Endothelial cell of umbilical vein (primary cell): ENCODE data around the gene SUGCT. TPM values are rescaled to one million over a fixed set of nuclear protein-coding genes. Genes with fewer than 3 reads are reported as not detected.

ENCODE experiments used
- BruUV-seq: library from RNA; stranded (reverse); fragments of 400-500 nt; replicated peaks from 2 replicates; lab custom pipeline; 2021; lab: Mats Ljungman, UMichigan
- CTCF ChIA-PET: fragments of 300-600, 350-600 bp; sonication (Branson Sonifier 250); formaldehyde crosslinking; loops from one replicate; lab custom pipeline; 2021; ENCODE audit warnings: antibody characterized with exemption, inconsistent platforms; lab: Charles Lee
- POLR2A ChIA-PET: fragments of 300-600, 350-600 bp; sonication (Branson Sonifier 250); formaldehyde crosslinking; loops from one replicate; lab custom pipeline; 2021; ENCODE audit warnings: antibody characterized with exemption, inconsistent platforms; lab: Charles Lee
- DNase-seq: peaks from one replicate; pipeline ENCODE4 v3.0.0-alpha.2; 2011; ENCODE audit warnings: low read depth, low spot score
- FAIRE-seq: peaks from 2 replicates; lab custom pipeline; 2011; peaks lifted over from hg19 to GRCh38; lab: Jason Lieb, UNC
- H2AFZ ChIP-seq: 2 replicates; pipeline ENCODE4 v1.6.0; 2012; ENCODE audit warnings: low read depth, low read length, control low read depth, inconsistent platforms
- H3K27ac ChIP-seq: 2 replicates; pipeline ENCODE4 v1.5.1; 2011; ENCODE audit warnings: low read depth, mild to moderate bottlenecking, control low read depth, low read length, moderate library complexity; ENCODE audit not compliant: insufficient read depth
- H3K27me3 ChIP-seq, 2 experiments: 2 replicates each; pipeline versions ENCODE4 v1.6.0 to v1.6.1; 2011; ENCODE audit warnings: low read length in 2 of 2, mixed read lengths in 1 of 2; ENCODE audit not compliant: control insufficient read depth in 2 of 2, insufficient read depth in 2 of 2
- H3K36me3 ChIP-seq, 2 experiments: 2 replicates in 1 of 2; 3 replicates in 1 of 2; pipeline ENCODE4 v1.5.1; 2011; ENCODE audit warnings: low read length in 2 of 2, mild to moderate bottlenecking in 1 of 2, moderate library complexity in 1 of 2; ENCODE audit not compliant: control insufficient read depth in 2 of 2, insufficient read depth in 2 of 2; ENCODE audit errors: extremely low read depth in 1 of 2
- H3K4me1 ChIP-seq: 3 replicates; pipeline ENCODE4 v1.5.1; 2011; ENCODE audit warnings: mild to moderate bottlenecking, low read length; ENCODE audit not compliant: control insufficient read depth, insufficient read depth; ENCODE audit errors: extremely low read depth
- H3K4me2 ChIP-seq: 2 replicates; pipeline ENCODE4 v1.6.1; 2011; ENCODE audit warnings: low read length, control low read depth, mixed read lengths; ENCODE audit not compliant: insufficient read depth
- H3K4me3 ChIP-seq, 3 experiments: fragments of 200-600 bp in 1 of 3; sonication (generic), shearing (Covaris generic) in 1 of 3; replicated peaks in 1 of 3; 2 replicates each; pipeline ENCODE4 v1.5.1; 2011 to 2016; ENCODE audit warnings: control low read depth in 3 of 3, low read length in 3 of 3, mild to moderate bottlenecking in 2 of 3, inconsistent platforms in 1 of 3, low read depth in 1 of 3, moderate library complexity in 1 of 3; ENCODE audit not compliant: insufficient read depth in 1 of 3
- H3K79me2 ChIP-seq: 2 replicates; pipeline ENCODE4 v1.6.0; 2012; ENCODE audit warnings: low read length, inconsistent platforms; ENCODE audit not compliant: control insufficient read depth, insufficient read depth
- H3K9ac ChIP-seq: replicated peaks from 2 replicates; pipeline ENCODE3; 2011; ENCODE audit warnings: low read length, control low read depth; ENCODE audit not compliant: insufficient read depth; ENCODE audit errors: extremely low read depth
- H3K9me1 ChIP-seq: replicated peaks from 3 replicates; pipeline ENCODE4 v1.6.0; 2011; ENCODE audit warnings: mild to moderate bottlenecking, low read length; ENCODE audit not compliant: control insufficient read depth, insufficient read depth; ENCODE audit errors: extremely low read depth
- H3K9me3 ChIP-seq: replicated peaks from 2 replicates; pipeline ENCODE4 v1.5.1; 2012; ENCODE audit warnings: low read length, inconsistent platforms; ENCODE audit not compliant: control insufficient read depth, insufficient read depth
- H4K20me1 ChIP-seq: replicated peaks from 2 replicates; pipeline ENCODE3; 2011; ENCODE audit warnings: mild to moderate bottlenecking, low read length; ENCODE audit not compliant: control insufficient read depth, insufficient read depth; ENCODE audit errors: extremely low read depth
- CTCF ChIP-seq, 2 donors: IDR thresholded peaks; 1 replicate in 1 of 2; 2 replicates in 1 of 2; pipeline ENCODE4 v1.5.1; 2011; ENCODE audit warnings: low read length in 2 of 2, mild to moderate bottlenecking in 2 of 2, moderate library complexity in 2 of 2, control low read depth in 1 of 2, inconsistent platforms in 1 of 2, low read depth in 1 of 2; ENCODE audit not compliant: insufficient read depth in 1 of 2; ENCODE audit errors: extremely low read depth in 1 of 2
- EZH2 ChIP-seq: IDR thresholded peaks from 2 replicates; pipeline ENCODE4 v1.6.1; 2012; ENCODE audit warnings: borderline replicate concordance, low read depth, mild to moderate bottlenecking, moderate library complexity, low read length, inconsistent platforms; ENCODE audit not compliant: severe bottlenecking
- FOS ChIP-seq: IDR thresholded peaks from 2 replicates; pipeline ENCODE4 v1.6.1; 2011; ENCODE audit warnings: mild to moderate bottlenecking, low read length, moderate library complexity, borderline replicate concordance; ENCODE audit not compliant: insufficient read depth
- GATA2 ChIP-seq: IDR thresholded peaks from 2 replicates; pipeline ENCODE4 v1.7.0; 2011; ENCODE audit warnings: low read depth, mild to moderate bottlenecking, moderate library complexity, mixed read lengths, low read length; ENCODE audit not compliant: insufficient read length, insufficient read depth
- JUN ChIP-seq: IDR thresholded peaks from 2 replicates; pipeline ENCODE4 v1.6.1; 2011; ENCODE audit warnings: borderline replicate concordance, low read depth; ENCODE audit not compliant: insufficient read length, insufficient read depth
- MAX ChIP-seq: IDR thresholded peaks from 2 replicates; pipeline ENCODE4 v1.6.1; 2011; ENCODE audit not compliant: insufficient read depth, insufficient read length
- MYC ChIP-seq: IDR thresholded peaks from one replicate; pipeline ENCODE4 v1.6.1; 2011; ENCODE audit warnings: mild to moderate bottlenecking, low read depth, low read length
- POLR2A ChIP-seq: IDR thresholded peaks from 2 replicates; pipeline ENCODE4 v1.6.1; 2012; ENCODE audit warnings: low read depth, mild to moderate bottlenecking, control low read depth, low read length
- POLR2AphosphoS5 ChIP-seq: IDR thresholded peaks from 2 replicates; pipeline ENCODE4 v1.6.1; 2012; ENCODE audit warnings: low read depth, mild to moderate bottlenecking, control low read depth, low read length, moderate library complexity; ENCODE audit not compliant: insufficient read depth
- dilution Hi-C: fragments of 300-500 bp; cut with MboI; formaldehyde crosslinking; loops from one replicate; pipeline ENCODE4 v1.15.0; 2019; ENCODE audit warnings: low sequenced_read_pairs; ENCODE audit not compliant: extremely low pct_ligation_motif_present
- intact Hi-C: fragments of 100-400 bp; cut with micrococcal nuclease; formaldehyde crosslinking; loops from one replicate; pipeline ENCODE4 v1.10.0; 2022
- polyA plus RNA-seq, 4 experiments: library from polyadenylated mRNA; depleted of rRNA in 3 of 4; stranded (reverse) in 3 of 4; unstranded in 1 of 4; fragments of >200 nt; gene quantifications; 2 replicates each; pipeline versions ENCODE4 v1.2.1 to v1.2.3, GENCODE V29; 2011 to 2012; ENCODE audit warnings: missing spikeins in 1 of 4
- total RNA-seq: library from RNA; stranded (reverse); gene quantifications from 2 replicates; pipeline ENCODE4 v1.2.3, GENCODE V29; 2021

The SUGCT gene
- total and polyA plus RNA-seq, 2 donors (not counting 3 experiments of a cell fraction or from before 2014, with no cell fraction given), result 1.2 to 1.4 TPM

- Histone ChIP-seq H2AFZ (no peak overlapping the region), H3K4me3 (no peak overlapping the region), H4K20me1 (no peaks in the 10 kb centered on the region), H3K79me2 (no peaks in the 10 kb centered on the region), H3K27me3 (no peaks in the 10 kb centered on the region), H3K27ac (no peak overlapping the region), H3K36me3 (no peaks in the 10 kb centered on the region), H3K9me3 (no peaks in the 10 kb centered on the region), H3K9ac (no peak overlapping the region), H3K9me1 (no peaks in the 10 kb centered on the region), H3K4me1 (no peaks in the 10 kb centered on the region), H3K4me2 (no peak overlapping the region)
- no TSS peak for BruUV-seq
- ChIA-PET POLR2A (no interaction called here), CTCF (no interaction called here)
- intact Hi-C loops, result no loop called here
- dilution Hi-C loops, result no loop called here
- FAIRE-seq, result no peak
- TF ChIP-seq POLR2A, result no peak
- no peak for TF ChIP-seq FOS
- no peak for TF ChIP-seq POLR2AphosphoS5
- no peak for TF ChIP-seq EZH2
- no peak for TF ChIP-seq GATA2
- no peak for TF ChIP-seq MYC
- no peak for TF ChIP-seq MAX
- no peak for TF ChIP-seq CTCF (IDR thresholded peaks at IDR 0.05; ENCODE audit: extremely low read depth in 1 of 2, insufficient read depth in 1 of 2, low read depth in 1 of 2, low read length in 2 of 2)
- no peak for TF ChIP-seq JUN
- no peak for DNase-seq
Observed at GRCh38 chr7:40782836-40783235, 648.0 kb downstream of the SUGCT start.
